SJSA1 (cell line): Measurements from ENCODE around the gene PUM1. TPM values are rescaled to one million over a fixed set of nuclear protein-coding genes. Genes with fewer than 3 reads are reported as not detected.

Experiments used
- DNase-seq, 2 experiments: peaks; one replicate each; pipeline ENCODE4 v3.0.0-alpha.2; 2015 to 2020; ENCODE audit warnings: low spot score in 2 of 2, low read depth in 1 of 2
- H3K27ac ChIP-seq: fragments of 250-450 bp; sonication (Bioruptor Pico); 2 replicates; pipeline ENCODE4 v1.5.1; 2020; ENCODE audit warnings: mild to moderate bottlenecking, moderate library complexity
- H3K27me3 ChIP-seq: fragments of 250-450 bp; sonication (Bioruptor Pico); replicated peaks from 2 replicates; pipeline ENCODE4 v1.5.1; 2020; ENCODE audit warnings: mild to moderate bottlenecking, moderate library complexity
- H3K36me3 ChIP-seq: fragments of 250-450 bp; sonication (Bioruptor Pico); 2 replicates; pipeline ENCODE4 v1.5.1; 2020; ENCODE audit warnings: mild to moderate bottlenecking
- H3K4me1 ChIP-seq: fragments of 250-450 bp; sonication (Bioruptor Pico); replicated peaks from 2 replicates; pipeline ENCODE4 v1.6.1; 2021; ENCODE audit warnings: mild to moderate bottlenecking
- H3K4me3 ChIP-seq: fragments of 250-450 bp; sonication (Bioruptor Pico); 2 replicates; pipeline ENCODE4 v1.5.1; 2020; ENCODE audit warnings: mild to moderate bottlenecking
- H3K9me3 ChIP-seq: fragments of 250-450 bp; sonication (Bioruptor Pico); replicated peaks from 2 replicates; pipeline ENCODE4 v1.5.1; 2020; ENCODE audit warnings: mild to moderate bottlenecking
- total RNA-seq: library from RNA; depleted of rRNA; stranded (reverse); fragments of >200 nt; shearing (Covaris generic); gene quantifications from 2 replicates; pipeline ENCODE4 v1.2.3, GENCODE V29; 2014

Gene PUM1
- total RNA-seq, 1 experiment from 2014 or later = 36.6 TPM

GRCh38 chr1:30890502-30891226, 174.9 kb downstream of the PUM1 start:
- DNase-seq = no peak
- Histone ChIP-seq H3K27me3 (no peaks in the 10 kb centered on the region), H3K27ac (no peak overlapping the region), H3K4me1 (peaks cover 39% of the 10 kb centered on the region), H3K36me3 (peaks cover 17% of the 10 kb centered on the region), H3K4me3 (no peak overlapping the region), H3K9me3 (no peaks in the 10 kb centered on the region)

DNA sequence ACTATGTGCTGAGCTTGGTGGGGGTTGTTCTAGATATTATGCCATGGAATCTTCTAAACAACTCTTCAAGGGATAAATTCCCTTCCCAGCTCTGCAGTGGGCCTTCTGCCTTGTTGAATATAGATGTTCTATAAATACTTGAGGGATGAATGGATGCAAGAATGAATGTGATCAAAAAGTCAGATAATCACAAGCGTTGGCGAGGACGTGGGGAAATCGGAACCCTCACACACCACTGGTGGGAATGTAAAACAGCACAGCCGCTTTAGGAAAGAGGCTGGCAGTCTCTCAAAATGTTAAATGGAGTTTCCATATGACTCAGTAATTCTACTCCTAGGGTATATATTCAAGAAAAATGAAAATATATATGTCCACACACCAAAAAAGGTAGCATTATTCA, 176.0 kb downstream of the PUM1 start:
- Histone ChIP-seq H3K36me3 (peaks cover 14% of the 10 kb centered on the region), H3K4me3 (no peak overlapping the region), H3K27ac (no peak overlapping the region), H3K27me3 (no peaks in the 10 kb centered on the region), H3K9me3 (no peaks in the 10 kb centered on the region), H3K4me1 (peaks cover 50% of the 10 kb centered on the region)
- no peak for DNase-seq

DNA sequence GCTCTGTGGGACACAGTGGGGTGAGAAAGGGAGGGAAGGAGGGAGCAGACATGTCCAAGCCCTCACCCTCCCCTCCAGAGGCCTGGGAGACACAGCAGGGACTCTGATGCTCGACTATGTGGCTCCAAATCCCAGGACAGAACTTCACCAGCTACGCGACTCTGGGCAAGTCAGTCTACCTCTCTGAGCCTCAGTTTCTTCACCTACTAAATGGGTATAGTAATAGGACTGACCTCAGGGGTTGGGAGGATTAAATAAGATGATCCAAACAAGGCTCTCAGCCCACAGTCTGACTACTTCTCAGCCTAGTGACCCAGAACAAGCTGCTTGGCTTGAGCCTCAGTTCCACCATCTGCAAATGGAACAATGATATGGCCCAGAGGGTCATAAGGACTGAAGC, 176.5 kb downstream of the PUM1 start:
- peak overlapping the region; percentile 54 for H3K27ac ChIP-seq
- no peaks in the 10 kb centered on the region for H3K27me3 ChIP-seq
- H3K9me3 ChIP-seq = no peaks in the 10 kb centered on the region
- H3K4me1 ChIP-seq = peaks cover 56% of the 10 kb centered on the region
- no peak for DNase-seq
- H3K36me3 ChIP-seq = peaks cover 14% of the 10 kb centered on the region
- H3K4me3 ChIP-seq = no peak overlapping the region

GRCh38 chr1:30888391-30888790, 177.1 kb downstream of the PUM1 start:
- Histone ChIP-seq H3K27ac (peak overlapping the region; percentile 54), H3K4me3 (no peak overlapping the region), H3K4me1 (peaks cover 58% of the 10 kb centered on the region), H3K27me3 (no peaks in the 10 kb centered on the region), H3K9me3 (no peaks in the 10 kb centered on the region), H3K36me3 (peaks cover 14% of the 10 kb centered on the region)
- DNase-seq = peak; percentile 71 to 81

GRCh38 chr1:30887485-30888315, 177.8 kb downstream of the PUM1 start:
- DNase-seq = peak; percentile 53 to 68
- Histone ChIP-seq H3K9me3 (no peaks in the 10 kb centered on the region), H3K4me3 (no peak overlapping the region), H3K36me3 (peaks cover 14% of the 10 kb centered on the region), H3K27ac (peak overlapping the region; percentile 54), H3K4me1 (peaks cover 58% of the 10 kb centered on the region), H3K27me3 (no peaks in the 10 kb centered on the region)

GRCh38 chr1:30886710-30887428, 178.6 kb downstream of the PUM1 start:
- peaks cover 58% of the 10 kb centered on the region for H3K4me1 ChIP-seq
- peak overlapping the region; percentile 50; the same call in 1 of the 2 replicates for H3K27ac ChIP-seq
- peaks cover 14% of the 10 kb centered on the region for H3K36me3 ChIP-seq
- H3K9me3 ChIP-seq = no peaks in the 10 kb centered on the region
- H3K4me3 ChIP-seq = no peak overlapping the region
- DNase-seq = no peak
- no peaks in the 10 kb centered on the region for H3K27me3 ChIP-seq

- Histone ChIP-seq H3K9me3 (no peaks in the 10 kb centered on the region), H3K4me1 (peaks cover 58% of the 10 kb centered on the region), H3K4me3 (no peak overlapping the region), H3K27me3 (no peaks in the 10 kb centered on the region), H3K27ac (peak overlapping the region; percentile 50), H3K36me3 (peaks cover 14% of the 10 kb centered on the region)
- peak; percentile 45 to 77 for DNase-seq
Measured at GRCh38 chr1:30885570-30886522, 179.7 kb downstream of the PUM1 start.

GRCh38 chr1:30884723-30885122, 180.8 kb downstream of the PUM1 start:
- DNase-seq = no peak
- H3K27me3 ChIP-seq = no peaks in the 10 kb centered on the region
- H3K4me1 ChIP-seq = peaks cover 60% of the 10 kb centered on the region
- H3K27ac ChIP-seq = no peak overlapping the region
- H3K9me3 ChIP-seq = no peaks in the 10 kb centered on the region
- peaks cover 14% of the 10 kb centered on the region for H3K36me3 ChIP-seq
- no peak overlapping the region for H3K4me3 ChIP-seq

- H3K36me3 ChIP-seq = peaks cover 12% of the 10 kb centered on the region
- no peak for DNase-seq
- H3K27ac ChIP-seq = no peak overlapping the region
- H3K9me3 ChIP-seq = no peaks in the 10 kb centered on the region
- H3K27me3 ChIP-seq = no peaks in the 10 kb centered on the region
- peaks cover 57% of the 10 kb centered on the region for H3K4me1 ChIP-seq
- H3K4me3 ChIP-seq = no peak overlapping the region
Measured at GRCh38 chr1:30883389-30884172, 181.9 kb downstream of the PUM1 start.

DNA sequence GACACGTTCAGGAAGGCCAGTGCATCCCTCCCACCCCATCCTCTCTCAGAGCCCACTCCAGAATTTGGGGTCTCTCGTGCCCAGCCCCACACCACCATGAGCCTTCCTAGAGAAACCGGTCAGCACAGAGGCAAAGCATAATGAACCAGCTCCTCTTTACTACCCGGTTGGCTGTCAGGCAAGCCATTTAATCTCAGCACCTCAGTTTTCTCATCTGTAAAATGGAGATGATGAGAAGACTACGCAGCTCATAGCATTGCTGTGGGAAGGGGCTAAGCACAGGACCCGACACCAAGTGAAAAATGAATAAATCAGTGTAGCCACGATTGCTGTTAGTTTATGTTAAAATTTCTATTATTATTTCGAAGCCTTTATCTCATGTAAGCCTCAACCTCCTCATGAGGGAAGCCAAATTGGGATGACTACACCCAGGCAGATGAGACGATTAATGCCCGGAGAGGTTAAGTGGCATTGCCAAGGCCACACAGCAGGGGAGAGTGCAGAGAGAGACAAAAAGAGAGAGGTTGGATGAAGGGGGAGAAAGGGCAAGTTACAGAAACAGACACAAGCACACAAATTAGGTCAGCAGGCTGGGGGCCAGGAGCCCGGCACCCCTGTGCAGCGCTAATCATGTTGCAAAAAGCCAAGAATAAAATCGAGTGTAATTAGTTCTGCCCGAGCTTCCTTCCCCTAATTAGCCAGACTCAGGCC, 182.7 kb downstream of the PUM1 start:
- Histone ChIP-seq H3K4me3 (no peak overlapping the region), H3K4me1 (peaks cover 49% of the 10 kb centered on the region), H3K9me3 (no peaks in the 10 kb centered on the region), H3K36me3 (peaks cover 13% of the 10 kb centered on the region; the same call in 1 of the 2 replicates), H3K27me3 (no peaks in the 10 kb centered on the region), H3K27ac (no peak overlapping the region)
- no peak for DNase-seq
